ENCODE measurements around the gene PACRG.

Gene PACRG

DNA sequence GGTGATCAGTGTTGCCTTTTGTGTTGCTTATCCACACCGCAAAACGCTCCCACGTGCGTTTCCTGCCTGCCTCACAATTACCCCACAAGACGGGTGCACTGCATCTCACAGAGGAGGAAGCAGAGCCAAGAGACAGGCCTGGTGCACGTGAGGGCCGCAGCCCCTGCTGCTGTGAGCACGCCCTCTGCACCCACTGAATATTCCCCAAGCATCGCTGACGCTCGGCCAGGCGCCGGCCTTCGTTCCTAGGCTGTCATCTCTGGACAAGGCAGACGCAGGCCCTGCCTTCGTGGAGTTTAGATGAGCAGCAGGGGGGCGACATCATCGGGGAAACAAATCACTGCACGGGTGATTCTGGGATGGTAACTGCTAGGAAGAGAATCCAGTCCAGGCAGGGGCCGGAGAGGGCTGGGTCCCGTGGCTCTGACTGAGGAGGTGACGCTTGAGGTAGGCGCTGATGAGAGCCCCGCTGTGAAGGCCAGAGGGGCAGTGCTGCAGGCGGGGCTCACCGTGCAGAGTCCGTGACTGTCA is 524.4 kb downstream of the PACRG start:
- DNase-seq (ENCODE audit: low read depth, low spot score): no peak
- H3K27ac ChIP-seq: no peak overlapping the region

DNA sequence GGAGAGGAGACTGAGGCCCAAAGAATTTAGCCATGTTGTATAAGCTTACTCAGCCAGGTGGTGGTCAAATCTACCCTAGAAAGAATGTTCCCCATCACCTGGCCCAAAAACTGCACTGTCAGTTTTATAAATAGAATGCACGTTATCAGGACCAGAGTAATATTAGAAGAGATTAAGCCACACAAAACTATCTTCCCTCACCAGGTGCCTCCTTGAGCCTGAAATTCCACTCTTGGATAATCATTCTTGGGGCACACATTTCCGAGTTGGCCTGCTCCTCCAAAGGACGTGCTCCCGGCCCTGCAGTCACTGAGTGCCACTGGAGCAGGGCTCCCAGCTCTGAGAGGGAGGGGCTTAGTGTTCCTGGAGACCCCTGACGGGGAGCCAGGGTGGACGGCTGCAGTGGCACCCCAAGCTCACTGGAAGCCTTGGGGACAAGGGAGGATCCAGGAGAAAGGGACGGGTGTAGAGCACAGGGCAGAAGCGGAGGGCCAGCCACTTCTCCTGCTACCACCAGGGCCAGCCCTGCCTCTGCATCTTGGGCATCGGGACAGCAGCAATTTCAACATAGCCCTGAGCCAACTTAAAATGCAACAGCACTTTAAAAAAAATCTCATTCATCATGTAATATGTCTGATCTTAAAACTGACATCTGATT is 525.9 kb downstream of the PACRG start:
- no peak overlapping the region for H3K27ac ChIP-seq
- no peak for DNase-seq (ENCODE audit: low read depth, low spot score)

GRCh38 chr6:163254341-163254835 is 526.6 kb downstream of the PACRG start:
- DNase-seq (ENCODE audit: low read depth, low spot score): no peak
- no peak overlapping the region for H3K27ac ChIP-seq

DNA sequence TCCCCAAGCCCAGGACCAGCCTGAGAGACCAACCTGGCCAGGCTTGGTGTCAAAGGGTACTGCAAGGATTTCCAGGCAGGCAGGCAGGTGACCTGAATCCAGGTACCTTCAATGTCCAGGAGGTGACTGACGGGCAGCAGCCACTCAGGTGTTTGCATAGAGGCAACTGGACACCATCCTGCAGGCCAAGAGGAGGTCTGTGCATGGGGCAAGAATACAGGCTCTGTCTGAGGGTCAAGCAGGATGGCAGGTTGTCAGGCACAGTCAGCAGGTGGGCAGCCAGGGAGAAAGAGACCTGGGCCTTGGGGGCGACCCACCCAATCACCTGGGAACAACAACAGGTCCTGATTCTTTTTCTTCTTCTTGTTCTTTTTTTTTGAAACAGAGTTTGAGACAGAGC is 527.5 kb downstream of the PACRG start:
- H3K27ac ChIP-seq: no peak overlapping the region
- DNase-seq (ENCODE audit: low read depth, low spot score): no peak

- no peak overlapping the region for H3K27ac ChIP-seq
- no peak for DNase-seq (ENCODE audit: low read depth, low spot score)
These were observed 531.9 kb downstream of the PACRG start for GRCh38 chr6:163259689-163260088.

DNA sequence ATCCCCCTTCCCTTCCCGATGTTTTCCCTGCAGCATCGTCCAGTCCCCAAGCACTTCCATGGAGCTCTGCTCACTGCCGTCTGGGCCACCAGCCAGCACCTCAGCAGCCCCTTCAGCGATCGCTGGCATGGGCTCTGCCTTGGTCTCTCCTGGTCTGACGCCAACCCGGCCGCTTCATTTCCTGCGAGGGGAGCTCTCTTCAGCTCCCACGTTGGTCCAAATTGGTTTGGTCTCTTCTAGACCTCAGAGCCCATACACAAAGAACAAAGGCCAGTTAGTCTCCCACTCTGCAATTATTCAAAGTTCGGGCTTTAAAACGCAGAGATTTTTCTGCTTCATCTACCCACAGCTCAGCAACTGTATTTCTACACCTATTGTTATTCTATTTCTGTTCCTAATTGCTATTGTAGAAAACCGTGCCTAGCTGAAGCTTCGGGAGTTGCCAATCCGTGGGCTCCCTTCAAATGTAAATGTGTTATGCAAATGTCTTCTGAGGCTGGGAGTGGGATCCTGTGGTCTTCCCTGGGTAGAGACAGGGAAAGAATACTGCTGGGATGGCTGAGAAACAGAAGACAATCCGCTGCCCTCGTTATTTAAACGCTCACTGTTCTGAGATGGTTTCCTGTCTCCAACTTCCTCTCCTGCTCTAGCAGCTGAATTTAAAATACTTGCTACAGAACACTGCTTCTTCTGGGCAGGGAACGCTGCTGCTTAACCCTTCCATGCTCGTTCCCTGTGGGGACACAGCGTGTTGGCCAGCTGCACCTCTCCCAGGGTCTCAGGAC is 532.5 kb downstream of the PACRG start:
- no peak overlapping the region for H3K27ac ChIP-seq
- DNase-seq (ENCODE audit: low read depth, low spot score): no peak

DNA sequence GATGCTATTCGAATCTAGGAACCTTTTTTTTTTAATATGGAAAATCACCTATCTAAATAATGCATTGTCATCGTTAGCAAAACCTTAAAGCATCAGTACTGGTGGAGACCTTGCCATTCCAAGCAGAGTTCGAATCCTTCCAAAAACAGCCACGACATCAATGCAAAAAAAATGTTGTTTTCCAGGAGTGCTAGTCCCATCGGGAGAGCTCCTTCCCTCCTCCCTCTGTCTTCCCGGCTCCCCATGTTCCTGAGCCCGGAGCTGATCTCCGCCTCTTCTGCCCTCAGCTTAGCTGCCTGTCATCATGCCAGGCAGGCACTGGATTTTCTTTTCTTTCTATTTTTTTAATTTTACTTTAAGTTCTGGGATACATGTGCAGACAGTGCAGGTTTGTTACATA is 533.1 kb downstream of the PACRG start:
- DNase-seq (ENCODE audit: low read depth, low spot score): no peak
- no peak overlapping the region for H3K27ac ChIP-seq

- H3K27ac ChIP-seq: no peak overlapping the region
- no peak for DNase-seq (ENCODE audit: low read depth, low spot score)
These were observed 533.6 kb downstream of the PACRG start for GRCh38 chr6:163261361-163261760.

GRCh38 chr6:163262080-163262479 is 534.3 kb downstream of the PACRG start:
- DNase-seq (ENCODE audit: low read depth, low spot score): no peak
- no peak overlapping the region for H3K27ac ChIP-seq

DNA sequence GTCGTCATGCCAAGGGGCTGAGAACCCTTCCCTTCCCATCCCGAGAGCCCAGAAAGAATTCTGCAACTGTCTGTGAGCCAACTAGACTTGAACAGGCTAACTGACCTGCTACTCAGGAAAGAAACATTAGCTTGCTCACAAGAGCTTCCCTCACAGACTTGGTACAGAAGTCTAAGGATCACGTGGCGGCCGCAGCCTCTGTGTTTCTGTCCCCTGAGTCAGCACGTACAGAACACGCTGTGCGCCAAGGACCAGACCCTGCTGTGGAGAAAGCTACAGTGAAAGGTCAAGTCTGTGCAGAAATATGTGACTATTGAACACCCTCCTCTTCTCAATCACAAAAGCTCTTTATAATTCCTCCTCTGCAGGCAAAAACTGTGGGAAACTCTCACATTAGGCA is 535.4 kb downstream of the PACRG start:
- DNase-seq (ENCODE audit: low read depth, low spot score): no peak
- H3K27ac ChIP-seq: no peak overlapping the region

GRCh38 chr6:163263998-163264661 is 536.4 kb downstream of the PACRG start:
- DNase-seq (ENCODE audit: low read depth, low spot score): no peak
- H3K27ac ChIP-seq: no peak overlapping the region

- no peak overlapping the region for H3K27ac ChIP-seq
- DNase-seq (ENCODE audit: low read depth, low spot score): no peak
These were observed 536.9 kb downstream of the PACRG start for GRCh38 chr6:163264662-163265035.

GRCh38 chr6:163281634-163282033 is 553.9 kb downstream of the PACRG start:
- DNase-seq (ENCODE audit: low read depth, low spot score): no peak
- H3K27ac ChIP-seq: no peak overlapping the region

GRCh38 chr6:163282672-163283071 is 554.9 kb downstream of the PACRG start:
- H3K27ac ChIP-seq: no peak overlapping the region
- no peak for DNase-seq (ENCODE audit: low read depth, low spot score)

GRCh38 chr6:163284151-163284550 is 556.4 kb downstream of the PACRG start:
- H3K27ac ChIP-seq: no peak overlapping the region
- DNase-seq (ENCODE audit: low read depth, low spot score): no peak

- H3K27ac ChIP-seq: no peak overlapping the region
- DNase-seq (ENCODE audit: low read depth, low spot score): no peak
These were observed 557.9 kb downstream of the PACRG start for GRCh38 chr6:163285691-163286090.

DNA sequence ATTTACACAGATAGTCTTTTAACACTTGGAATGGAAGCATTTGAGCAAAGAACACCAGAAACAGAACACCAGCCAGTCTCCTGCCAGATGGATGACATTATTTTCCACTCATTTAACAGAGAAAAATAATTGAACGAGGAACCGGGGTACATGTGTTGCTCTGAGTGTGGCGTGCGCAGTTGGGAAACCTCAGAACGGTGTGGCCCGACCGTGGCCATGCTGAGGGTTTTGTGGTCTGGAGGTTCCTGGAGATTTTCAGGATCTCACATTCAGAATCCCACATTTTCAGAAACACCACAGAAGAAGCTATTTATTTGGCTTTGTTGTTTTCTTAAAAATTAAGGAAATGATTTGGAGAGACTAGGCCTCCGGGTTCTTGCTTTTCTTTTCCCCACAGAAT is 559.9 kb downstream of the PACRG start:
- no peak overlapping the region for H3K27ac ChIP-seq
- no peak for DNase-seq (ENCODE audit: low read depth, low spot score)

DNA sequence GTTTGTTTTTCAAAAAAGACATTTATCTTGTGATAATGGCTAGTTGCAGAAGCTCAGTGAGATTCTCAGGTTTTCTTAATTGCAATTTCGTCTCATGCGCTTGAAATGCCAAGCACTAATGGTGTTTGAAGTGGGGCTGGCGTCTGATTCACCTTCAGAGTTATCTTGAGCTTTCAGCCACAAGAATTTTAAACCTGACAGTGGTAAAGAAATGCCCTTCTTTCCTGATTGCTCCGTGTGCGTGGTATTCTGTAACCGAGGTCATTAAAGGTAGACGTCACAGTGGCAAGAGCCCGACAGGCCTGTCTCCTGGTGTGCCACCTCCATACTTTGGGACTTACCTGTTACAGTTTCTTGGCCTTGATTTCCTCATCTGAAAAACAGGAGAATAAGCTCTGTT is 560.3 kb downstream of the PACRG start:
- no peak for DNase-seq (ENCODE audit: low read depth, low spot score)

DNA sequence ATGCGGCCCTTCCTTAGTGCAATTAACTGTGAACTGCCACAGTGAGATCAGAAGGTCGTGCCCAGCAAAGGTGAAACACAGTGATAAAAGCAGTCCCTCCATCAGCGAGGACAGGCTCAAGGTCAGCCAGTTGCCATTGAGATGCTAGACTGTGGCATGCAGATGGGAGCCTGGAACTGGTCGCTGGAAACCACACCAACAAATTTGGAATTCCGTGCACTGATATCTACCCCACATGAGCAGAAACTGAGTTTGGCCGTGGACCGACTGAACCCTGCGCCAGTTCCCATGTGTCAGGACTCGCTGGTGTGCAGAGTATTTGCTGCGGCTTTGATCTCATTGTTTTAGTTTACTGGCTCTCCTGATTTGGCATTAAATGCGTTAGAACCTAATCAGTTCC is 561.1 kb downstream of the PACRG start:
- DNase-seq (ENCODE audit: low read depth, low spot score): no peak
- no peak overlapping the region for H3K27ac ChIP-seq

More for the DNA sequence above, 560.3 kb downstream of the PACRG start:
- no peak overlapping the region for H3K27ac ChIP-seq

GRCh38 chr6:163289447-163289846 is 561.7 kb downstream of the PACRG start:
- no peak for DNase-seq (ENCODE audit: low read depth, low spot score)
- H3K27ac ChIP-seq: no peak overlapping the region
